ENCODE measurements around the gene MIOX.

MIOX gene

DNA sequence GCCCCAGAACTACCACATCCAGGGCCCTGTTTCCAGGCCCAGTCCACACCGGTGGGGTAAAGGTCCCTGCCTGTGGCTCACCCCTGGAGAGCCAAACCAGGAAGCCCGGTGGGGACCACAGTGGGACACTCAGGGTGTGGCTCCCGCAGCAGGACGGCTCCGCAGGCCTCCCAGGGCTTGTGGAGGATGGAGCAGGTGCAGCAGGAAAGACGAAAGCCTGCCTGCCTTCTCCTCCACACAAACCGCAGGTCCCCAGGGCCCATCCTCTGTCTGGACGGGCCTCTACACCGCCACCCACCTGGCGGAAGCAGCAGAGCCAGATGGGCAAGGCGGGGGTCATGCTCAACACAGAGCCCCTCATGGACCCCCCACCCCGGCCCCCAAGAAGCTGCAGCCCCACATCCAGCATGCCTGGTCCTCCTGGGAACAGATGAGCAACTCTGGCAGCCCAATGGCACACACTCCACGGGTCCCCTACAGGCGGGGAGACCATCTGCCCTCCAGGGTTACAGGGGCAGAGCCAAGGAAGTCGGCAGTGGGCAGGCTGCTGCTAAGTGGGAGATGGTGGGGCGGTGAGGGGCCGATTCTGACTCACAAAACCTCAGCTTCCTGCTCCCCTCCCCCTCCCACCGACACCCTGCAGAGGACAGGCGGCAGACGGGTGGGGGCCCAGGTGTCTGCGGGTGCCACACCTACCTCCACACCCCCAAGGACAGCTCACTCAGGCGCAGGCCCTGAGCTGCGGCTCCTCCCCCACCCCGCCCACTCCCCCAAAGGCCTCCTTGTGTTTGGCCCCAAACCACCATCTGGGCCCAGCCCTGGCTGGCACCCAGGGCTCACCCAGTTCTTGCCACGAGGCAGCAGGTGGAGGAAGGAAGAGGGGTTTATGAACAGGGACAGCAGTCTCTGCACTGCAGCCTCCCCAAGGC lies 17.0 kb upstream of the MIOX start:
- no peaks in the 10 kb centered on the region for H3K27me3 ChIP-seq (ENCODE audit: control insufficient read depth, low read length)
- peak overlapping the region; percentile 97 for H3K4me2 ChIP-seq (ENCODE audit: low read length)
- H3K9me2 ChIP-seq (replicated peaks; ENCODE audit: control insufficient read depth, low read length) = no peaks in the 10 kb centered on the region
- TF ChIP-seq, protein P1, sequence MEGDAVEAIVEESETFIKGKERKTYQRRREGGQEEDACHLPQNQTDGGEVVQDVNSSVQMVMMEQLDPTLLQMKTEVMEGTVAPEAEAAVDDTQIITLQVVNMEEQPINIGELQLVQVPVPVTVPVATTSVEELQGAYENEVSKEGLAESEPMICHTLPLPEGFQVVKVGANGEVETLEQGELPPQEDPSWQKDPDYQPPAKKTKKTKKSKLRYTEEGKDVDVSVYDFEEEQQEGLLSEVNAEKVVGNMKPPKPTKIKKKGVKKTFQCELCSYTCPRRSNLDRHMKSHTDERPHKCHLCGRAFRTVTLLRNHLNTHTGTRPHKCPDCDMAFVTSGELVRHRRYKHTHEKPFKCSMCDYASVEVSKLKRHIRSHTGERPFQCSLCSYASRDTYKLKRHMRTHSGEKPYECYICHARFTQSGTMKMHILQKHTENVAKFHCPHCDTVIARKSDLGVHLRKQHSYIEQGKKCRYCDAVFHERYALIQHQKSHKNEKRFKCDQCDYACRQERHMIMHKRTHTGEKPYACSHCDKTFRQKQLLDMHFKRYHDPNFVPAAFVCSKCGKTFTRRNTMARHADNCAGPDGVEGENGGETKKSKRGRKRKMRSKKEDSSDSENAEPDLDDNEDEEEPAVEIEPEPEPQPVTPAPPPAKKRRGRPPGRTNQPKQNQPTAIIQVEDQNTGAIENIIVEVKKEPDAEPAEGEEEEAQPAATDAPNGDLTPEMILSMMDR (IDR thresholded peaks at IDR 0.05; ENCODE audit: low read depth, low read length, poor library complexity, severe bottlenecking) = no peak
- no peak for TF ChIP-seq EZH2phosphoT487 (IDR thresholded peaks at IDR 0.05; ENCODE audit: borderline replicate concordance, low read length)
- no peaks in the 10 kb centered on the region for H3K9me3 ChIP-seq (ENCODE audit: control insufficient read depth, insufficient read depth, low read length)
- H3K27ac ChIP-seq (ENCODE audit: low read depth, low read length) = peak overlapping the region; percentile 100
- peaks cover 84% of the 10 kb centered on the region for H3K36me3 ChIP-seq (ENCODE audit: control insufficient read depth, low read length)
- peak overlapping the region; percentile 82 for H3K4me3 ChIP-seq (ENCODE audit: low read length)
- H3K4me1 ChIP-seq (ENCODE audit: control insufficient read depth, low read length) = peaks cover 60% of the 10 kb centered on the region
- peaks cover 18% of the 10 kb centered on the region for H3F3A ChIP-seq (ENCODE audit: control insufficient read depth, insufficient read depth)
- peaks cover 81% of the 10 kb centered on the region for H3K79me2 ChIP-seq (ENCODE audit: control insufficient read depth, low read length)
- no peaks in the 10 kb centered on the region for H4K20me1 ChIP-seq (ENCODE audit: control insufficient read depth, insufficient read depth, low read depth, low read length)

DNA sequence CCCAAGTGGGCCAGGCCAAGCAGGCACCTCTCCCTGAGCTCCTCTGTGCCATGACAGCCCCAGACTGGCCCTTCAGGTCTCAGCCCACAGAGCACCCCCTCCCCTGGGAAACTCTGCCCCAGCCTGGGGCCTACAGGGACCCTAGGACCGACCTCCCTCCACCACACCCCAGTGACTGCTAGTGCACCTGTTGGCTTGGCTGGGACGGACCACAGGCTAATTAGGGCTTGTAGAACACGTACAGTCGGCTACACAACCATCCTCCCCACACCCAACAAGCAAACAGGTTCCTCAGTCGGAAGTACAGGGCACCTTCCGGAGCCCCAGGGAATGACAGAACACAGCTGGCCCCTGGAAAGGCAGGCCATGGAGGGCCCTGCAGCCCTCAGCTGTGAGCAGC lies 16.2 kb upstream of the MIOX start:
- peak overlapping the region; percentile 97 for H3K4me2 ChIP-seq (ENCODE audit: low read length)
- no peaks in the 10 kb centered on the region for H3K9me2 ChIP-seq (replicated peaks; ENCODE audit: control insufficient read depth, low read length)

DNA sequence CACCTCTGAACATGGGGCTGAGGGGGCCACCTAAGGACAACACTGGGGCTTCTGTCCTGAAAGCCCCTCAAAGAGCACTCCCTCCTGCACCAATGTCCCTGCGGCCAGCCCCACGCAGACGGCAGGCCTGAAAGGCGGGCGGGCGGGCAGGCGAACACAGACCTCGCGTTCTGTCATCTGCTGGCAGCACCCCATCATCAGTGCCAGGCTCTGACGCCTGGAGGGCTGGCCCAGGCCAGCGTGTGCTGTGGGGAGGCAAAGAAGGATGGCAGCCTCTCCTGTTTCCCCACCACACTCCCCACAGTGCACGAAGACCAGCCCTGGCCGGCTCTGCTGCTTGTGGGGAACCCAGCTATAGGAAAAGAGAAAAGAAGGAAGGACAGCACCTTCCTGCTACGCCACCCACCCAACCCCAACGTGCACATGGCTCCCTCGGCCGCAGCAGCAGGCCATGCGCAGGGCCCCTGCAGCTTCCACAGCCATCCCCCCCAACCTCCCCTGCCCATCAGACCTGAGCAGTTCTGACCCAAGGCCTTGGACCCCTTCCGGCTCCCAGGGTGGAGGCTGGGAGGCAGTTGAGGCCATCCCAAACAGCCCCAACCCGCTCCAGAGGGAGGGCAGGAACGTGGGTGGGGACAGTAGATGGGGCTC lies 15.3 kb upstream of the MIOX start:
- peaks cover 68% of the 10 kb centered on the region for H3K36me3 ChIP-seq (ENCODE audit: control insufficient read depth, low read length)
- H3K4me1 ChIP-seq (ENCODE audit: control insufficient read depth, low read length) = peaks cover 67% of the 10 kb centered on the region
- no peaks in the 10 kb centered on the region for H3K9me3 ChIP-seq (ENCODE audit: control insufficient read depth, insufficient read depth, low read length)
- H3K4me3 ChIP-seq (ENCODE audit: low read length) = peak overlapping the region; percentile 82
- TF ChIP-seq EZH2phosphoT487 (IDR thresholded peaks at IDR 0.05; ENCODE audit: borderline replicate concordance, low read length) = no peak
- TF ChIP-seq, protein P1 (IDR thresholded peaks at IDR 0.05; ENCODE audit: low read depth, low read length, poor library complexity, severe bottlenecking) = no peak
- H3K79me2 ChIP-seq (ENCODE audit: control insufficient read depth, low read length) = peaks cover 70% of the 10 kb centered on the region
- H3K27me3 ChIP-seq (ENCODE audit: control insufficient read depth, low read length) = no peaks in the 10 kb centered on the region
- peaks cover 18% of the 10 kb centered on the region for H3F3A ChIP-seq (ENCODE audit: control insufficient read depth, insufficient read depth)
- no peaks in the 10 kb centered on the region for H3K9me2 ChIP-seq (replicated peaks; ENCODE audit: control insufficient read depth, low read length)
- H4K20me1 ChIP-seq (ENCODE audit: control insufficient read depth, insufficient read depth, low read depth, low read length) = no peaks in the 10 kb centered on the region
- peak overlapping the region; percentile 97 for H3K4me2 ChIP-seq (ENCODE audit: low read length)
- peak overlapping the region; percentile 100 for H3K27ac ChIP-seq (ENCODE audit: low read depth, low read length)

More for the DNA sequence above, 16.2 kb upstream of the MIOX start:
- H3K9me3 ChIP-seq (ENCODE audit: control insufficient read depth, insufficient read depth, low read length) = no peaks in the 10 kb centered on the region
- no peaks in the 10 kb centered on the region for H4K20me1 ChIP-seq (ENCODE audit: control insufficient read depth, insufficient read depth, low read depth, low read length)
- H3K4me1 ChIP-seq (ENCODE audit: control insufficient read depth, low read length) = peaks cover 64% of the 10 kb centered on the region
- H3K4me3 ChIP-seq (ENCODE audit: low read length) = peak overlapping the region; percentile 82
- peaks cover 78% of the 10 kb centered on the region for H3K79me2 ChIP-seq (ENCODE audit: control insufficient read depth, low read length)
- H3F3A ChIP-seq (ENCODE audit: control insufficient read depth, insufficient read depth) = peaks cover 18% of the 10 kb centered on the region
- peaks cover 76% of the 10 kb centered on the region for H3K36me3 ChIP-seq (ENCODE audit: control insufficient read depth, low read length)
- H3K27me3 ChIP-seq (ENCODE audit: control insufficient read depth, low read length) = no peaks in the 10 kb centered on the region
- TF ChIP-seq, protein P1 (IDR thresholded peaks at IDR 0.05; ENCODE audit: low read depth, low read length, poor library complexity, severe bottlenecking) = no peak
- TF ChIP-seq EZH2phosphoT487 (IDR thresholded peaks at IDR 0.05; ENCODE audit: borderline replicate concordance, low read length) = no peak
- H3K27ac ChIP-seq (ENCODE audit: low read depth, low read length) = peak overlapping the region; percentile 100
